Large intestine (tissue), 3 donors: ENCODE results near the gene VSIG10. TPM values are rescaled to one million over a fixed set of nuclear protein-coding genes. Genes with fewer than 3 reads are reported as not detected.

ENCODE experiments used
- DNase-seq, 2 donors: peaks; one replicate each; pipeline versions ENCODE4 v3.0.0 to v3.0.0-alpha.2; 2013
- H3K27ac ChIP-seq: one replicate; pipeline ENCODE4 v1.5.1; 2013; ENCODE audit warnings: low read length
- H3K27me3 ChIP-seq: 2 replicates; pipeline ENCODE4 v1.6.1; 2013; ENCODE audit warnings: low read length; ENCODE audit not compliant: control insufficient read depth, insufficient read depth
- H3K36me3 ChIP-seq: 2 replicates; pipeline ENCODE4 v1.6.1; 2013; ENCODE audit warnings: low read length; ENCODE audit not compliant: control insufficient read depth, insufficient read depth
- H3K4me1 ChIP-seq: one replicate; pipeline ENCODE4 v1.6.1; 2013; ENCODE audit warnings: low read length; ENCODE audit not compliant: control insufficient read depth, insufficient read depth
- H3K4me3 ChIP-seq: one replicate; pipeline ENCODE4 v1.5.1; 2013; ENCODE audit warnings: low read length
- H3K9me3 ChIP-seq: one replicate; pipeline ENCODE4 v1.6.1; 2013; ENCODE audit warnings: mild to moderate bottlenecking, low read depth, low read length, moderate library complexity; ENCODE audit not compliant: control insufficient read depth
- WGBS: methylation state at CpG from one replicate; pipeline ENCODE4 v1.1.5; 2013; ENCODE audit warnings: low lambda C conversion rate; ENCODE audit not compliant: insufficient coverage; 5-methylcytosine and 5-hydroxymethylcytosine counted together
- polyA plus RNA-seq: library from polyadenylated mRNA; unstranded; fragments of 120-200 nt; gene quantifications from one replicate; pipeline ENCODE4 v1.2.1, GENCODE V29; 2013

Gene VSIG10
- polyA plus RNA-seq, 1 donor = 19.6 TPM

- Histone ChIP-seq H3K4me1 (no peaks in the 10 kb centered on the region), H3K27me3 (no peaks in the 10 kb centered on the region), H3K36me3 (no peaks in the 10 kb centered on the region), H3K4me3 (no peak overlapping the region), H3K9me3 (no peaks in the 10 kb centered on the region), H3K27ac (no peak overlapping the region)
- WGBS = no CpG with 5 or more reads among the region's 1 CpG
- no peak for DNase-seq
Measured at GRCh38 chr12:118109088-118109487, 5.3 kb upstream of the VSIG10 start.

DNA sequence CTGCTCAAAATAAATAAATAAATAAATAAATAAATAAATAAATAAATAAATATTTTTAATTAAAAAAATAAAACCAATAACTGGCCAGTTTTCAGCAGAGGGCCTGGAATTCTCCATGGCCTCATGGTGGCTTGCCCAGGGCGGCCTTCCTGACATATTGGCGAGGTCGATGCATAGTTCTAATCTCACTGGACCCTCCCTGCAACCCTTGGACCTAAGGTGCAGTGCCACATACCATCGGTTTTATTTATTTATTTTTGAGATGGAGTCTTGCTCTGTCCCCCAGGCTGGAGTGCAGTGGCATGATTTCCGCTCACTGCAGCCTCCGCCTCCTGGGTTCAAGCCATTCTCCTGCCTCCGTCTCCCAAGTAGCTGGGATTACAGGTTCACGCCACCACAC, 3.9 kb upstream of the VSIG10 start:
- DNase-seq = peak in 1 of 2 donors; percentile 39
- Histone ChIP-seq H3K4me1 (no peaks in the 10 kb centered on the region), H3K27ac (no peak overlapping the region), H3K27me3 (no peaks in the 10 kb centered on the region), H3K9me3 (no peaks in the 10 kb centered on the region), H3K36me3 (no peaks in the 10 kb centered on the region), H3K4me3 (no peak overlapping the region)
- WGBS = no CpG with 5 or more reads among the region's 8 CpGs

GRCh38 chr12:118107011-118107410, 3.2 kb upstream of the VSIG10 start:
- DNase-seq = no peak
- no CpG with 5 or more reads among the region's 4 CpGs for WGBS
- Histone ChIP-seq H3K27ac (no peak overlapping the region), H3K27me3 (no peaks in the 10 kb centered on the region), H3K4me1 (peaks cover 3% of the 10 kb centered on the region), H3K4me3 (no peak overlapping the region), H3K36me3 (no peaks in the 10 kb centered on the region), H3K9me3 (no peaks in the 10 kb centered on the region)

GRCh38 chr12:118103201-118103600, 610 bp downstream of the VSIG10 start:
- whole genome bisulfite sequencing = no CpG with 5 or more reads among the region's 32 CpGs
- peaks cover 2% of the 10 kb centered on the region for H3K9me3 ChIP-seq
- peak in 1 of 2 donors; percentile 64 for DNase-seq
- H3K27ac ChIP-seq = peak overlapping the region; percentile 76
- peak overlapping the region; percentile 72 for H3K4me3 ChIP-seq
- no peaks in the 10 kb centered on the region for H3K27me3 ChIP-seq
- peaks cover 15% of the 10 kb centered on the region for H3K4me1 ChIP-seq
- no peaks in the 10 kb centered on the region for H3K36me3 ChIP-seq

GRCh38 chr12:118102609-118103008, 1.2 kb downstream of the VSIG10 start:
- Histone ChIP-seq H3K27ac (no peak overlapping the region), H3K9me3 (peaks cover 5% of the 10 kb centered on the region), H3K27me3 (no peaks in the 10 kb centered on the region), H3K4me1 (peaks cover 18% of the 10 kb centered on the region), H3K36me3 (no peaks in the 10 kb centered on the region), H3K4me3 (peak overlapping the region; percentile 72)
- 40% methylated on average over 1 of the region's 5 CpGs for WGBS
- no peak for DNase-seq

GRCh38 chr12:118102070-118102469, 1.7 kb downstream of the VSIG10 start:
- Histone ChIP-seq H3K9me3 (peaks cover 5% of the 10 kb centered on the region), H3K27ac (no peak overlapping the region), H3K27me3 (no peaks in the 10 kb centered on the region), H3K36me3 (no peaks in the 10 kb centered on the region), H3K4me1 (peaks cover 18% of the 10 kb centered on the region), H3K4me3 (no peak overlapping the region)
- WGBS = no CpG with 5 or more reads among the region's 6 CpGs
- DNase-seq = peak in 1 of 2 donors; percentile 22

GRCh38 chr12:118101051-118101450, 2.8 kb downstream of the VSIG10 start:
- Histone ChIP-seq H3K27me3 (no peaks in the 10 kb centered on the region), H3K27ac (no peak overlapping the region), H3K9me3 (peaks cover 5% of the 10 kb centered on the region), H3K36me3 (no peaks in the 10 kb centered on the region), H3K4me3 (no peak overlapping the region), H3K4me1 (peaks cover 18% of the 10 kb centered on the region)
- no peak for DNase-seq
- WGBS = no CpG with 5 or more reads among the region's 3 CpGs

- WGBS = 40% methylated on average over 1 of the region's 12 CpGs
- peak in 1 of 2 donors; percentile 50 for DNase-seq
- no peak overlapping the region for H3K27ac ChIP-seq
Measured at GRCh38 chr12:118098911-118099671, 4.7 kb downstream of the VSIG10 start.

DNA sequence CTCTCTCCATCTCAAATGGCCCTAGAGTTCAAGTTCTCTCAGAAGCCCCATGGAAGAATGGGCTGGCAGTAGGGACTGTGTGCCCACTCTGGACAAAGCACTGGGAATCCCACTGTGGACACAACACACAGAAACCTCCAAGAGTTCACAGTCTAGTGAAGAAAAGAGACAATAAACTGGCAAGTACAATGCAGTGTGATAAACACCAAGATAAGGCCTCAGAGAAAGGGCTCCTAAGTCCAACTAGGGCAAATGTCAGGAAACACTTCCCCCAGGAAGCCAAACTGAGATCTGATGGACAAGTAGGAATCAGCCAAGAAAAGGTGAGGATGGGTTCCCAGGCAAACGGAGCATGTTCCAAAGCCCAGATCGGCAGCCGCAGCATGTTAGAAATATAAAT, 5.4 kb downstream of the VSIG10 start:
- Histone ChIP-seq H3K9me3 (peaks cover 5% of the 10 kb centered on the region), H3K27me3 (no peaks in the 10 kb centered on the region), H3K27ac (no peak overlapping the region), H3K36me3 (peaks cover 4% of the 10 kb centered on the region), H3K4me3 (no peak overlapping the region), H3K4me1 (peaks cover 18% of the 10 kb centered on the region)
- peak in 1 of 2 donors; percentile 63 for DNase-seq
- WGBS = no CpG with 5 or more reads among the region's 3 CpGs

More at GRCh38 chr12:118098911-118099671, 4.7 kb downstream of the VSIG10 start:
- H3K27me3 ChIP-seq = no peaks in the 10 kb centered on the region
- H3K4me1 ChIP-seq = peaks cover 18% of the 10 kb centered on the region
- peaks cover 5% of the 10 kb centered on the region for H3K9me3 ChIP-seq
- H3K4me3 ChIP-seq = no peak overlapping the region
- peaks cover 4% of the 10 kb centered on the region for H3K36me3 ChIP-seq

GRCh38 chr12:118094039-118094438, 9.8 kb downstream of the VSIG10 start:
- DNase-seq = no peak
- H3K36me3 ChIP-seq = peaks cover 8% of the 10 kb centered on the region
- peaks cover 5% of the 10 kb centered on the region for H3K9me3 ChIP-seq
- peaks cover 17% of the 10 kb centered on the region for H3K4me1 ChIP-seq
- no peak overlapping the region for H3K4me3 ChIP-seq
- H3K27ac ChIP-seq = no peak overlapping the region
- no peaks in the 10 kb centered on the region for H3K27me3 ChIP-seq
- WGBS = no CpG with 5 or more reads among the region's 3 CpGs

- H3K9me3 ChIP-seq = no peaks in the 10 kb centered on the region
- H3K27me3 ChIP-seq = no peaks in the 10 kb centered on the region
- peaks cover 4% of the 10 kb centered on the region for H3K36me3 ChIP-seq
- H3K4me1 ChIP-seq = peaks cover 15% of the 10 kb centered on the region
- no peak overlapping the region for H3K27ac ChIP-seq
- WGBS = 70% methylated on average over 3 of the region's 9 CpGs
- no peak overlapping the region for H3K4me3 ChIP-seq
- DNase-seq = no peak
Measured at GRCh38 chr12:118089782-118090181, 14.0 kb downstream of the VSIG10 start.
